IMR-90 (cell line): ENCODE measurements around the gene LRRC52. TPM values are rescaled to one million over a fixed set of nuclear protein-coding genes. Genes with fewer than 3 reads are reported as not detected.

Experiments used
- ATAC-seq: fragments of 200-7000 bp; cut with Tn5 transposase; 2 replicates; pipeline ENCODE4 v1.9.1; 2020; ENCODE audit warnings: low read depth, mild to moderate bottlenecking, moderate library complexity
- BruUV-seq: library from RNA; stranded (reverse); fragments of 400-500 nt; replicated peaks from 2 replicates; lab custom pipeline; 2021; lab: Mats Ljungman, UMichigan
- CTCF ChIA-PET: fragments of 300-600 bp; formaldehyde crosslinking; extraction: SDS; loops from one replicate; lab custom pipeline; 2021; ENCODE audit warnings: antibody characterized with exemption; lab: Yijun Ruan, JAX
- POLR2A ChIA-PET: fragments of 300-600 bp; sonication (Branson Sonifier 250); formaldehyde crosslinking; loops from one replicate; lab custom pipeline; 2022; ENCODE audit warnings: antibody characterized with exemption; ENCODE audit not compliant: unreplicated experiment; lab: Charles Lee
- DNase-seq: peaks from one replicate; pipeline ENCODE4 v3.0.0; 2013
- H2AFZ ChIP-seq: replicated peaks from 2 replicates; pipeline ENCODE3; 2013; ENCODE audit warnings: low read length, mild to moderate bottlenecking; ENCODE audit not compliant: poor library complexity
- H2AK5ac ChIP-seq: 2 replicates; pipeline ENCODE4 v1.6.1; 2013; ENCODE audit warnings: low read depth, low read length, inconsistent platforms
- H2AK9ac ChIP-seq: replicated peaks from 2 replicates; pipeline ENCODE3; 2013; ENCODE audit warnings: mild to moderate bottlenecking, low read depth, low read length, moderate library complexity; ENCODE audit not compliant: poor library complexity
- H2BK120ac ChIP-seq: 2 replicates; pipeline ENCODE4 v1.6.1; 2013; ENCODE audit warnings: low read depth, low read length, inconsistent platforms
- H2BK15ac ChIP-seq: 3 replicates; pipeline ENCODE4 v1.6.1; 2013; ENCODE audit warnings: low read depth, low read length, inconsistent platforms
- H2BK20ac ChIP-seq: 2 replicates; pipeline ENCODE4 v1.6.1; 2013; ENCODE audit warnings: low read depth, mild to moderate bottlenecking, inconsistent platforms, low read length, moderate library complexity
- H2BK5ac ChIP-seq: 2 replicates; pipeline ENCODE4 v1.6.1; 2013; ENCODE audit warnings: mild to moderate bottlenecking, low read depth, low read length, inconsistent platforms; ENCODE audit not compliant: poor library complexity, severe bottlenecking
- H3K14ac ChIP-seq: replicated peaks from 2 replicates; pipeline ENCODE4 v1.6.1; 2013; ENCODE audit warnings: low read depth, low read length, inconsistent platforms
- H3K18ac ChIP-seq: 2 replicates; pipeline ENCODE4 v1.6.1; 2013; ENCODE audit warnings: low read depth, low read length, control low read depth
- H3K23ac ChIP-seq: 2 replicates; pipeline ENCODE4 v1.6.1; 2013; ENCODE audit warnings: low read depth, low read length, inconsistent platforms
- H3K27ac ChIP-seq: 2 replicates; pipeline ENCODE4 v1.5.1; 2013; ENCODE audit warnings: mild to moderate bottlenecking, control low read depth, low read length; ENCODE audit not compliant: insufficient read depth
- H3K27me3 ChIP-seq: 2 replicates; pipeline ENCODE4 v1.6.1; 2013; ENCODE audit warnings: low read length; ENCODE audit not compliant: control insufficient read depth, insufficient read depth
- H3K36me3 ChIP-seq: 2 replicates; pipeline ENCODE4 v1.6.1; 2013; ENCODE audit warnings: low read length, mixed read lengths; ENCODE audit not compliant: control insufficient read depth, insufficient read depth
- H3K4ac ChIP-seq: 2 replicates; pipeline ENCODE4 v1.6.1; 2013; ENCODE audit warnings: low read depth, low read length, inconsistent platforms
- H3K4me1 ChIP-seq: 2 replicates; pipeline ENCODE4 v1.6.1; 2013; ENCODE audit warnings: low read length, mixed read lengths; ENCODE audit not compliant: control insufficient read depth, insufficient read depth
- H3K4me2 ChIP-seq: 2 replicates; pipeline ENCODE4 v1.6.1; 2013; ENCODE audit warnings: low read depth, mild to moderate bottlenecking, control low read depth, low read length, moderate library complexity
- H3K4me3 ChIP-seq: 2 replicates; pipeline ENCODE4 v1.5.1; 2013; ENCODE audit warnings: low read depth, mild to moderate bottlenecking, control low read depth, low read length, moderate library complexity; ENCODE audit not compliant: insufficient read depth
- H3K56ac ChIP-seq: 2 replicates; pipeline ENCODE4 v1.6.1; 2013; ENCODE audit warnings: low read length, inconsistent platforms; ENCODE audit not compliant: insufficient read depth; ENCODE audit errors: extremely low read depth
- H3K79me1 ChIP-seq, 2 experiments: 2 replicates each; pipeline ENCODE4 v1.6.1; 2013; ENCODE audit warnings: low read length in 2 of 2, inconsistent platforms in 1 of 2, low read depth in 1 of 2
- H3K9ac ChIP-seq: 2 replicates; pipeline ENCODE4 v1.6.1; 2013; ENCODE audit warnings: low read depth, low read length, control low read depth
- H3K9me1 ChIP-seq: 2 replicates; pipeline ENCODE4 v1.6.1; 2013; ENCODE audit warnings: low read length, inconsistent platforms; ENCODE audit not compliant: insufficient read depth
- H3K9me3 ChIP-seq: 2 replicates; pipeline ENCODE4 v1.6.1; 2013; ENCODE audit warnings: low read length; ENCODE audit not compliant: control insufficient read depth, insufficient read depth
- H4K20me1 ChIP-seq: 2 replicates; pipeline ENCODE4 v1.6.1; 2013; ENCODE audit warnings: low read length, inconsistent platforms; ENCODE audit not compliant: insufficient read depth
- H4K5ac ChIP-seq: 2 replicates; pipeline ENCODE4 v1.6.1; 2013; ENCODE audit warnings: mild to moderate bottlenecking, low read depth, low read length, control low read depth
- H4K8ac ChIP-seq, 2 experiments: 2 replicates each; pipeline ENCODE4 v1.6.1; 2013; ENCODE audit warnings: low read depth in 2 of 2, low read length in 2 of 2, control low read depth in 1 of 2, inconsistent platforms in 1 of 2
- H4K91ac ChIP-seq: 2 replicates; pipeline ENCODE4 v1.6.1; 2013; ENCODE audit warnings: low read depth, low read length, inconsistent platforms; ENCODE audit not compliant: insufficient read depth
- NFE2L2 ChIP-seq: fragments of 150-350 bp; IDR thresholded peaks from 2 replicates; pipeline ENCODE4 v1.6.1; 2016; ENCODE audit warnings: low read depth, mild to moderate bottlenecking, low read length
- WGBS, 2 experiments: methylation state at CpG; one replicate each; pipeline versions ENCODE4 v1.1.5 to v1.1.7; 2013; ENCODE audit warnings: missing lambda C conversion rate in 2 of 2; ENCODE audit not compliant: insufficient read length in 1 of 2; ENCODE audit errors: extremely low coverage in 2 of 2; 5-methylcytosine and 5-hydroxymethylcytosine counted together
- dilution Hi-C: fragments of 300-500 bp; cut with HindIII; formaldehyde crosslinking; loops from one replicate; pipeline ENCODE4 v1.14.3; 2018; ENCODE audit warnings: low sequenced_read_pairs; ENCODE audit not compliant: unreplicated experiment
- in situ Hi-C: fragments of 300-500 bp; cut with MboI; formaldehyde crosslinking; loops from 3 replicates; pipeline ENCODE4 v1.14.3; 2019; ENCODE audit warnings: low sequenced_read_pairs, inconsistent platforms, mixed read lengths
- intact Hi-C: fragments of 100-400 bp; cut with micrococcal nuclease; formaldehyde crosslinking; loops from 2 replicates; pipeline ENCODE4 v1.10.0; 2022
- polyA plus RNA-seq, 3 experiments: library from polyadenylated mRNA; depleted of rRNA; stranded (reverse); fragments of >200 nt; gene quantifications; 2 replicates each; pipeline ENCODE4 v1.2.3, GENCODE V29; 2012; ENCODE audit warnings: low replicate concordance in 1 of 3
- total RNA-seq: library from RNA; depleted of rRNA; stranded (reverse); fragments of >200 nt; gene quantifications from 2 replicates; pipeline ENCODE4 v1.2.3, GENCODE V29; 2012

Gene LRRC52
- total and polyA plus RNA-seq, 2 of the 4 experiments (the other 2 are of a cell fraction) = not detected

GRCh38 chr1:165497069-165498013, 46.5 kb upstream of the LRRC52 start:
- Histone ChIP-seq H2BK20ac (no peak overlapping the region), H4K5ac (no peak overlapping the region), H3K9ac (no peak overlapping the region), H2AFZ (no peak overlapping the region), H4K8ac (no peak overlapping the region), H3K4me3 (no peak overlapping the region), H2AK5ac (no peak overlapping the region), H3K23ac (no peak overlapping the region), H3K56ac (no peak overlapping the region), H3K36me3 (no peaks in the 10 kb centered on the region), H4K91ac (no peak overlapping the region), H3K27me3 (no peaks in the 10 kb centered on the region), H3K79me1 (no peaks in the 10 kb centered on the region), H2BK5ac (no peak overlapping the region), H3K9me3 (no peaks in the 10 kb centered on the region), H4K20me1 (no peaks in the 10 kb centered on the region), H3K27ac (no peak overlapping the region), H2BK120ac (no peak overlapping the region), H3K9me1 (no peaks in the 10 kb centered on the region), H3K4ac (no peak overlapping the region), H3K18ac (no peak overlapping the region), H3K4me1 (no peaks in the 10 kb centered on the region), H2BK15ac (no peak overlapping the region), H3K14ac (no peak overlapping the region), H3K4me2 (no peak overlapping the region), H2AK9ac (no peak overlapping the region)
- POLR2A ChIA-PET = no interaction called here
- BruUV-seq = no TSS peak
- WGBS, 2 experiments = no CpG with 5 or more reads among the region's 12 CpGs
- no peak for TF ChIP-seq NFE2L2
- ATAC-seq (no peak), DNase-seq (no peak)
- in situ Hi-C loops (no loop called here), intact Hi-C loops (no loop called here), dilution Hi-C loops (no loop called here)
- CTCF ChIA-PET = no interaction called here
